HEK293T (cell line): ENCODE results near the gene BCL2L1.
"Not testable (repeated sequence)": the region's sequence is repeated elsewhere in the genome, so short reads cannot be mapped to it uniquely, and the experiment has no call there.

Experiments used
- ARNT ChIP-seq: fragments of 450-650 bp; IDR thresholded peaks from 2 replicates; pipeline ENCODE4 v1.6.1; 2017; ENCODE audit warnings: mild to moderate bottlenecking
- BHLHE40 ChIP-seq: fragments of 450-650 bp; IDR thresholded peaks from 2 replicates; pipeline ENCODE4 v1.6.1; 2016; ENCODE audit warnings: mild to moderate bottlenecking, moderate library complexity, borderline replicate concordance
- ELF4 ChIP-seq: fragments of 450-650 bp; IDR thresholded peaks from 2 replicates; pipeline ENCODE4 v1.6.1; 2017; ENCODE audit warnings: antibody characterized with exemption
- FOXA1 ChIP-seq: fragments of 450-650 bp; IDR thresholded peaks from 2 replicates; pipeline ENCODE4 v1.6.1; 2016; ENCODE audit warnings: mild to moderate bottlenecking
- FOXM1 ChIP-seq: fragments of 450-650 bp; IDR thresholded peaks from 2 replicates; pipeline ENCODE4 v1.6.1; 2017; ENCODE audit warnings: mild to moderate bottlenecking, borderline replicate concordance
- HDGF ChIP-seq: fragments of 450-650 bp; IDR thresholded peaks from 2 replicates; pipeline ENCODE4 v1.6.1; 2017; ENCODE audit warnings: antibody characterized with exemption, borderline replicate concordance
- L3MBTL2 ChIP-seq: fragments of 450-650 bp; conservative IDR thresholded peaks from 2 replicates; pipeline ENCODE4 v1.6.1; 2016; ENCODE audit warnings: mild to moderate bottlenecking
- LEF1 ChIP-seq: fragments of 450-650 bp; IDR thresholded peaks from 2 replicates; pipeline ENCODE4 v1.6.1; 2017; ENCODE audit warnings: mild to moderate bottlenecking, borderline replicate concordance
- NFRKB ChIP-seq: fragments of 450-650 bp; IDR thresholded peaks from 2 replicates; pipeline ENCODE4 v1.6.1; 2016; ENCODE audit warnings: mild to moderate bottlenecking, moderate library complexity
- SP1 ChIP-seq: fragments of 450-650 bp; IDR thresholded peaks from 2 replicates; pipeline ENCODE4 v1.6.1; 2017
- ZNF384 ChIP-seq: fragments of 450-650 bp; IDR thresholded peaks from 2 replicates; pipeline ENCODE4 v1.6.1; 2016

DNA sequence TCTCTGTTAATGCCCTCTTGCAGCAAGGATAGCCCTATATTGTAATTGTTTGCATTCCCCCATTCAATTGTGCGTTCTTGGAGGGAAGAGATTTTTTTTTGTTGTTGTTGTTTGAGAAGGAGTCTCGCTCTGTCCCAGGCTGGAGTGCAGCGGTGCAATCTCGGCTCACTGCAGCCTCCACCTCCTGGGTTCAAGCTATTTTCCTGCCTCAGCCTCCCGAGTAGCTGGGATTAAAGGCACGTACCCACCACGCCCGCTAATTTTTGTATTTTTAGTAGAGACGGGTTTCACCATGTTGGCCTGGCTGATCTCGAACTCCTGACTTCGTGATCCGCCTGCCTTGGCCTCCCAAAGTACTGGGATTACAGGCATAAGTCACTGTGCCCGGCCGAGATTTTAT lies 24.4 kb upstream of the BCL2L1 start:
- not testable (repeated sequence) for TF ChIP-seq ARNT, FOXM1, LEF1, L3MBTL2, SP1, BHLHE40, ZNF384, ELF4, FOXA1, HDGF, NFRKB
